GM23248 (cell line): Measurements from ENCODE around the gene USP25. TPM values are rescaled to one million over a fixed set of nuclear protein-coding genes. Genes with fewer than 3 reads are reported as not detected.

Source experiments
- DNase-seq: peaks from one replicate; pipeline ENCODE4 v3.0.0-alpha.2; 2015
- H2AFZ ChIP-seq: fragments of 200-600 bp; sonication (generic); 2 replicates; pipeline ENCODE4 v1.6.1; 2016; ENCODE audit warnings: antibody characterized with exemption
- H3F3A ChIP-seq: fragments of 200-600 bp; sonication (generic); 2 replicates; pipeline ENCODE4 v1.6.1; 2016; ENCODE audit warnings: mild to moderate bottlenecking, antibody characterized with exemption, mixed run types; ENCODE audit not compliant: insufficient read depth
- H3K27ac ChIP-seq: fragments of 200-600 bp; sonication (generic); 2 replicates; pipeline ENCODE4 v1.5.1; 2016; ENCODE audit warnings: mild to moderate bottlenecking
- H3K27me3 ChIP-seq: fragments of 200-600 bp; sonication (generic); replicated peaks from 2 replicates; pipeline ENCODE4 v1.6.1; 2016; ENCODE audit warnings: mild to moderate bottlenecking; ENCODE audit not compliant: insufficient read depth
- H3K36me3 ChIP-seq: fragments of 200-600 bp; sonication (generic); 2 replicates; pipeline ENCODE4 v1.6.1; 2016; ENCODE audit warnings: low read depth, mild to moderate bottlenecking
- H3K4me1 ChIP-seq: fragments of 200-600 bp; sonication (generic); 2 replicates; pipeline ENCODE4 v1.6.1; 2016; ENCODE audit warnings: mild to moderate bottlenecking; ENCODE audit not compliant: insufficient read depth
- H3K4me2 ChIP-seq: fragments of 200-600 bp; sonication (generic); one replicate; pipeline ENCODE4 v1.6.1; 2016; ENCODE audit warnings: mild to moderate bottlenecking; ENCODE audit not compliant: unreplicated experiment
- H3K4me3 ChIP-seq: fragments of 200-600 bp; sonication (generic); 2 replicates; pipeline ENCODE4 v1.5.1; 2016; ENCODE audit warnings: mild to moderate bottlenecking
- H3K79me2 ChIP-seq: fragments of 200-600 bp; sonication (generic); 2 replicates; pipeline ENCODE4 v1.6.1; 2016; ENCODE audit warnings: mild to moderate bottlenecking; ENCODE audit not compliant: insufficient read depth
- H3K9ac ChIP-seq: fragments of 200-600 bp; sonication (generic); 2 replicates; pipeline ENCODE4 v1.6.1; 2016; ENCODE audit warnings: mild to moderate bottlenecking
- H3K9me2 ChIP-seq: fragments of 200-600 bp; sonication (generic); 2 replicates; pipeline ENCODE4 v1.6.1; 2016; ENCODE audit warnings: mixed run types, mild to moderate bottlenecking, moderate library complexity; ENCODE audit not compliant: insufficient read depth
- H3K9me3 ChIP-seq: fragments of 200-600 bp; sonication (generic); one replicate; pipeline ENCODE4 v1.6.1; 2017; ENCODE audit warnings: low read depth
- H4K20me1 ChIP-seq: fragments of 200-600 bp; sonication (generic); 2 replicates; pipeline ENCODE4 v1.6.0; 2016; ENCODE audit not compliant: insufficient read depth
- EZH2 ChIP-seq: fragments of 200-600 bp; sonication (generic); IDR thresholded peaks from 2 replicates; pipeline ENCODE4 v1.6.1; 2018; ENCODE audit warnings: antibody characterized with exemption, mild to moderate bottlenecking; ENCODE audit not compliant: insufficient read depth, poor library complexity, severe bottlenecking
- EZH2phosphoT487 ChIP-seq: fragments of 200-600 bp; sonication (generic); IDR thresholded peaks from 2 replicates; pipeline ENCODE4 v1.6.1; 2018; ENCODE audit warnings: antibody characterized with exemption, moderate library complexity, mild to moderate bottlenecking, low read depth; ENCODE audit not compliant: insufficient read depth
- WGBS, 2 experiments: methylation state at CpG; one replicate each; pipeline ENCODE4 v1.1.6; 2015 to 2017; ENCODE audit warnings: low lambda C conversion rate in 2 of 2, low coverage in 1 of 2; ENCODE audit errors: missing lambda C conversion rate in 2 of 2; 5-methylcytosine and 5-hydroxymethylcytosine counted together
- in situ Hi-C: fragments of 300-500 bp; cut with MboI; formaldehyde crosslinking; loops from 2 replicates; pipeline ENCODE4 v1.15.0; 2020
- polyA plus RNA-seq: library from polyadenylated mRNA; unstranded; fragments of >200 nt; fragmentation: Nextera tagmentation; extraction: Ambion mirVana; gene quantifications from 2 replicates; pipeline ENCODE4 v1.2.1, GENCODE V29; 2016
- total RNA-seq: library from RNA; depleted of rRNA; stranded (reverse); fragments of >200 nt; shearing (Covaris generic); gene quantifications from 2 replicates; pipeline ENCODE4 v1.2.3, GENCODE V29; 2014

USP25 gene
- total and polyA plus RNA-seq, 2 experiments from 2014 or later, result 5.8 to 41.5 TPM

- peaks cover 4% of the 10 kb centered on the region; the same call in 1 of the 2 replicates for H3F3A ChIP-seq
- no peak for TF ChIP-seq EZH2
- TF ChIP-seq EZH2phosphoT487, result no peak
- no peaks in the 10 kb centered on the region for H3K9me2 ChIP-seq
- H3K79me2 ChIP-seq, result peaks cover 91% of the 10 kb centered on the region
- H2AFZ ChIP-seq, result no peak overlapping the region
- WGBS, 2 experiments, result 98 to 100% methylated on average over 2 of the region's 2 CpGs
- H3K4me2 ChIP-seq, result no peak overlapping the region
- no peak overlapping the region for H3K27ac ChIP-seq
- DNase-seq, result no peak
- H3K4me1 ChIP-seq, result peaks cover 26% of the 10 kb centered on the region
- no peak overlapping the region for H3K4me3 ChIP-seq
- no peak overlapping the region for H3K9ac ChIP-seq
- no peaks in the 10 kb centered on the region for H3K9me3 ChIP-seq
- in situ Hi-C loops, result no loop called here
- H4K20me1 ChIP-seq, result no peaks in the 10 kb centered on the region
- H3K36me3 ChIP-seq, result no peaks in the 10 kb centered on the region
- no peaks in the 10 kb centered on the region for H3K27me3 ChIP-seq
Measured at GRCh38 chr21:15768853-15769252, 39.1 kb downstream of the USP25 start.

DNA sequence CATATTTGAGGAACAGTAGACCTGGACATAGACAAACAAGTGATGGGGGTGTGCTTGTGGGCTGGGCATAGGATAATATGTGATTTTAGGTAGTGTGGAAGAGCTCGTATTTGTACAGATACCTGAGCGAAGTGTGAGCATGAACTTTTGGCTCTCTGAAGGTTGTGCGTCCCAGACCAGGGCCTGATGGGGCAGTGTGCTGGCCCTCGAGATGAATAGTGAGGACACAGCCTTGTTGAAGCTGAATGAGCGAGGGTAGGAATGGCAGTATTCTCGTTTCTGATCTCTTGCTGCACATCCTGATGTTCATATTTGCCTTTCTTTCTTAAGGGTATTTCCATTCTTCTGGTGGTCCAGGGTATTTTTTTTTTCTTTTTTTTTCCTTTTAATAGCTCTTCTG lies 41.5 kb downstream of the USP25 start:
- in situ Hi-C loops, result no loop called here
- no peaks in the 10 kb centered on the region for H3K36me3 ChIP-seq
- peaks cover 49% of the 10 kb centered on the region for H3K4me1 ChIP-seq
- H3K9ac ChIP-seq, result no peak overlapping the region
- peaks cover 24% of the 10 kb centered on the region; the same call in 1 of the 2 replicates for H3F3A ChIP-seq
- H3K4me3 ChIP-seq, result no peak overlapping the region
- DNase-seq, result no peak
- 94 to 98% methylated on average over 6 of the region's 6 CpGs for WGBS, 2 experiments
- H2AFZ ChIP-seq, result no peak overlapping the region
- H3K9me3 ChIP-seq, result no peaks in the 10 kb centered on the region
- H3K79me2 ChIP-seq, result peaks cover 73% of the 10 kb centered on the region
- no peak overlapping the region for H3K27ac ChIP-seq
- TF ChIP-seq EZH2phosphoT487 (no peak), EZH2 (no peak)
- H3K9me2 ChIP-seq, result no peaks in the 10 kb centered on the region
- H3K4me2 ChIP-seq, result no peak overlapping the region
- H3K27me3 ChIP-seq, result no peaks in the 10 kb centered on the region
- no peaks in the 10 kb centered on the region for H4K20me1 ChIP-seq

GRCh38 chr21:15772654-15773053 lies 42.9 kb downstream of the USP25 start:
- Histone ChIP-seq H3F3A (peaks cover 33% of the 10 kb centered on the region), H3K27ac (no peak overlapping the region), H3K79me2 (peaks cover 74% of the 10 kb centered on the region), H4K20me1 (no peaks in the 10 kb centered on the region), H3K9me3 (no peaks in the 10 kb centered on the region), H3K9ac (no peak overlapping the region), H3K36me3 (no peaks in the 10 kb centered on the region), H3K9me2 (no peaks in the 10 kb centered on the region), H3K4me1 (peaks cover 55% of the 10 kb centered on the region), H3K4me3 (no peak overlapping the region), H2AFZ (no peak overlapping the region), H3K4me2 (no peak overlapping the region), H3K27me3 (no peaks in the 10 kb centered on the region)
- DNase-seq, result peak; percentile 28
- 93 to 95% methylated on average over 3 of the region's 3 CpGs for WGBS, 2 experiments
- no peak for TF ChIP-seq EZH2
- TF ChIP-seq EZH2phosphoT487, result no peak
- in situ Hi-C loops, result no loop called here

- Histone ChIP-seq H3K4me2 (peak overlapping the region; percentile 68), H3K4me3 (peak overlapping the region; percentile 60), H3K27me3 (no peaks in the 10 kb centered on the region), H4K20me1 (no peaks in the 10 kb centered on the region), H3K9me3 (no peaks in the 10 kb centered on the region), H3K36me3 (no peaks in the 10 kb centered on the region), H3K4me1 (peaks cover 43% of the 10 kb centered on the region), H3K27ac (peak overlapping the region; percentile 49), H2AFZ (no peak overlapping the region), H3K79me2 (peaks cover 72% of the 10 kb centered on the region), H3K9ac (peak overlapping the region; percentile 42; the same call in 1 of the 2 replicates), H3F3A (peaks cover 33% of the 10 kb centered on the region), H3K9me2 (no peaks in the 10 kb centered on the region)
- WGBS, 2 experiments, result 1 to 5% methylated on average over 3 of the region's 3 CpGs
- TF ChIP-seq EZH2phosphoT487 (no peak), EZH2 (no peak)
- in situ Hi-C loops, result no loop called here
- peak; percentile 82 for DNase-seq
Measured at GRCh38 chr21:15774590-15774989, 44.8 kb downstream of the USP25 start.

DNA sequence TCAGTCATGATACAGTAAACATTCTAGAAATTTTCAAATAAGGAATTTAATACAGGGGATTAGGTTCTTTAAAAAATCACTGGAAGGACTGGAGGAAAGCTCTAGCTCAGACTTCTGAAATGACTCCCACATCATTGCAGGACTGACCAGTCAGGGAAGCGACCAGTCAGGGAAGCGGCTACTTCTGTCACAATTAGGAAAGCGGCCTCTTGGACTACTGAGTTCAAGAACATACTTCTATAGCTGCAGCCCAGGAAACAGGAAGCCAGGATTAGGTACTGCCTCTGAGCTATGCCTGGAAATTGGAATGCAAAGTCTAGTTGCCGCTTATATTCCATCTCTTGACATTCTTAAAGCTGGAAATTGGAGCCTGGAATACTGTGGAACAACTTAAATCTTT lies 45.5 kb downstream of the USP25 start:
- H3K27ac ChIP-seq, result no peak overlapping the region
- peaks cover 65% of the 10 kb centered on the region for H3K79me2 ChIP-seq
- H3K9ac ChIP-seq, result no peak overlapping the region
- H3K36me3 ChIP-seq, result no peaks in the 10 kb centered on the region
- H2AFZ ChIP-seq, result no peak overlapping the region
- no peak overlapping the region for H3K4me3 ChIP-seq
- no peaks in the 10 kb centered on the region for H3K9me3 ChIP-seq
- WGBS, 2 experiments, result 95 to 98% methylated on average over 4 of the region's 4 CpGs
- H3F3A ChIP-seq, result peaks cover 33% of the 10 kb centered on the region
- no peaks in the 10 kb centered on the region for H3K27me3 ChIP-seq
- peak overlapping the region; percentile 68 for H3K4me2 ChIP-seq
- H3K9me2 ChIP-seq, result no peaks in the 10 kb centered on the region
- peak; percentile 23 for DNase-seq
- in situ Hi-C loops, result no loop called here
- peaks cover 43% of the 10 kb centered on the region for H3K4me1 ChIP-seq
- TF ChIP-seq EZH2phosphoT487 (no peak), EZH2 (no peak)
- no peaks in the 10 kb centered on the region for H4K20me1 ChIP-seq
